Chondrocyte (in vitro differentiated cells): ENCODE measurements around the gene PREX1. TPM values are rescaled to one million over a fixed set of nuclear protein-coding genes. Genes with fewer than 3 reads are reported as not detected.

Experiments used
- DNase-seq: peaks from one replicate; pipeline ENCODE4 v3.0.0; 2021; ENCODE audit warnings: mixed read lengths, low spot score
- H3K27ac Mint-ChIP-seq: one replicate; pipeline ENCODE4 v1.8.0; 2021; ENCODE audit warnings: mild to moderate bottlenecking, moderate library complexity, mixed read lengths; ENCODE audit not compliant: unreplicated experiment
- H3K27me3 Mint-ChIP-seq: 2 replicates; pipeline ENCODE4 v1.8.0; 2021; ENCODE audit warnings: low read depth, mixed read lengths
- H3K36me3 Mint-ChIP-seq: 2 replicates; pipeline ENCODE4 v1.8.0; 2021; ENCODE audit warnings: low read depth, mixed read lengths
- H3K4me1 Mint-ChIP-seq: 2 replicates; pipeline ENCODE4 v1.8.0; 2021; ENCODE audit warnings: low read depth, mild to moderate bottlenecking, mixed read lengths
- H3K4me3 Mint-ChIP-seq: one replicate; pipeline ENCODE4 v1.8.0; 2021; ENCODE audit warnings: mild to moderate bottlenecking, moderate library complexity, mixed read lengths; ENCODE audit not compliant: unreplicated experiment
- H3K9me3 Mint-ChIP-seq: 2 replicates; pipeline ENCODE4 v1.8.0; 2021; ENCODE audit warnings: low read depth, mixed read lengths
- CTCF ChIP-seq: fragments of 200-600 bp; sonication (generic); IDR thresholded peaks from 2 replicates; pipeline ENCODE4 v1.5.0; 2021; ENCODE audit warnings: antibody characterized with exemption, mild to moderate bottlenecking, moderate library complexity
- total RNA-seq: library from RNA; stranded (reverse); gene quantifications from 3 replicates; pipeline ENCODE4 v1.2.1, GENCODE V29; 2021

The PREX1 gene
- total RNA-seq, 1 donor from 2014 or later = 3.0 TPM

- Mint-ChIP-seq H3K27ac (no peak overlapping the region), H3K4me3 (no peak overlapping the region), H3K4me1 (peaks cover 2% of the 10 kb centered on the region), H3K36me3 (no peaks in the 10 kb centered on the region), H3K9me3 (no peaks in the 10 kb centered on the region), H3K27me3 (no peaks in the 10 kb centered on the region)
- no peak for DNase-seq
- no peak for TF ChIP-seq CTCF
Measured at GRCh38 chr20:48710341-48711043, 117.3 kb downstream of the PREX1 start.

GRCh38 chr20:48709744-48710143 lies 118.1 kb downstream of the PREX1 start:
- no peaks in the 10 kb centered on the region for H3K9me3 Mint-ChIP-seq
- H3K4me1 Mint-ChIP-seq = peaks cover 8% of the 10 kb centered on the region
- no peak overlapping the region for H3K4me3 Mint-ChIP-seq
- TF ChIP-seq CTCF = no peak
- H3K36me3 Mint-ChIP-seq = no peaks in the 10 kb centered on the region
- H3K27me3 Mint-ChIP-seq = no peaks in the 10 kb centered on the region
- H3K27ac Mint-ChIP-seq = no peak overlapping the region
- no peak for DNase-seq

GRCh38 chr20:48709058-48709691 lies 118.6 kb downstream of the PREX1 start:
- Mint-ChIP-seq H3K27ac (no peak overlapping the region), H3K36me3 (no peaks in the 10 kb centered on the region), H3K4me1 (peaks cover 8% of the 10 kb centered on the region), H3K4me3 (no peak overlapping the region), H3K27me3 (no peaks in the 10 kb centered on the region), H3K9me3 (no peaks in the 10 kb centered on the region)
- no peak for DNase-seq
- TF ChIP-seq CTCF = no peak

GRCh38 chr20:48708630-48709029 lies 119.2 kb downstream of the PREX1 start:
- TF ChIP-seq CTCF = no peak
- no peaks in the 10 kb centered on the region for H3K9me3 Mint-ChIP-seq
- H3K27me3 Mint-ChIP-seq = no peaks in the 10 kb centered on the region
- no peak overlapping the region for H3K4me3 Mint-ChIP-seq
- H3K4me1 Mint-ChIP-seq = peaks cover 8% of the 10 kb centered on the region
- H3K27ac Mint-ChIP-seq = no peak overlapping the region
- peak; percentile 49 for DNase-seq
- H3K36me3 Mint-ChIP-seq = no peaks in the 10 kb centered on the region

GRCh38 chr20:48708116-48708515 lies 119.7 kb downstream of the PREX1 start:
- no peaks in the 10 kb centered on the region for H3K27me3 Mint-ChIP-seq
- H3K4me1 Mint-ChIP-seq = peaks cover 8% of the 10 kb centered on the region
- H3K27ac Mint-ChIP-seq = no peak overlapping the region
- peak; percentile 57 for DNase-seq
- H3K4me3 Mint-ChIP-seq = no peak overlapping the region
- TF ChIP-seq CTCF = no peak
- no peaks in the 10 kb centered on the region for H3K36me3 Mint-ChIP-seq
- no peaks in the 10 kb centered on the region for H3K9me3 Mint-ChIP-seq
